ENCODE data around the gene PMVK.

The PMVK gene

GRCh38 chr1:154962156-154962749, 25.7 kb upstream of the PMVK start:
- peak; percentile 16 for ATAC-seq (replicated peaks; ENCODE audit: extremely low read depth, poor library complexity, severe bottlenecking)
- H3K4me1 Mint-ChIP-seq = peaks cover 26% of the 10 kb centered on the region
- no peaks in the 10 kb centered on the region for H3K9me3 Mint-ChIP-seq
- no peaks in the 10 kb centered on the region for H3K27me3 Mint-ChIP-seq
- DNase-seq (ENCODE audit: low spot score in 2 of 2) = no peak
- peak overlapping the region; percentile 86 for H3K27ac Mint-ChIP-seq (ENCODE audit: low read depth)
- H3K4me3 Mint-ChIP-seq = peak overlapping the region; percentile 81
- peaks cover 38% of the 10 kb centered on the region for H3K36me3 Mint-ChIP-seq (ENCODE audit: insufficient read depth)

GRCh38 chr1:154961207-154962155, 25.0 kb upstream of the PMVK start, which contains the start of gene PYGO2:
Gene PYGO2, minus strand, starts transcription at chr1:154961782. Its CDS starts 206 bp downstream, at chr1:154961576.
- DNase-seq (ENCODE audit: low spot score in 2 of 2) = peak; percentile 72 to 73
- H3K36me3 Mint-ChIP-seq (ENCODE audit: insufficient read depth) = peaks cover 34% of the 10 kb centered on the region

GRCh38 chr1:154960446-154961136, 24.1 kb upstream of the PMVK start:
- H3K36me3 Mint-ChIP-seq (ENCODE audit: insufficient read depth) = peaks cover 38% of the 10 kb centered on the region
- ATAC-seq (replicated peaks; ENCODE audit: extremely low read depth, poor library complexity, severe bottlenecking) (no peak), DNase-seq (ENCODE audit: low spot score in 2 of 2) (no peak)
- H3K4me3 Mint-ChIP-seq = peak overlapping the region; percentile 81
- no peaks in the 10 kb centered on the region for H3K9me3 Mint-ChIP-seq
- peaks cover 36% of the 10 kb centered on the region for H3K4me1 Mint-ChIP-seq
- H3K27ac Mint-ChIP-seq (ENCODE audit: low read depth) = peak overlapping the region; percentile 86
- no peaks in the 10 kb centered on the region for H3K27me3 Mint-ChIP-seq

More at GRCh38 chr1:154961207-154962155, 25.0 kb upstream of the PMVK start, which contains the start of gene PYGO2:
- ATAC-seq (replicated peaks; ENCODE audit: extremely low read depth, poor library complexity, severe bottlenecking) = peak; percentile 80
- Mint-ChIP-seq H3K4me1 (peaks cover 27% of the 10 kb centered on the region), H3K9me3 (no peaks in the 10 kb centered on the region), H3K27me3 (no peaks in the 10 kb centered on the region), H3K4me3 (peak within 1 kb of the TSS; percentile 81), H3K27ac (ENCODE audit: low read depth) (peak within 1 kb of the TSS; percentile 86)

GRCh38 chr1:154959426-154959780, 22.9 kb upstream of the PMVK start:
- no peak overlapping the region for H3K27ac Mint-ChIP-seq (ENCODE audit: low read depth)
- H3K4me1 Mint-ChIP-seq = peaks cover 46% of the 10 kb centered on the region
- ATAC-seq (replicated peaks; ENCODE audit: extremely low read depth, poor library complexity, severe bottlenecking) = no peak

GRCh38 chr1:154958681-154959425, 22.3 kb upstream of the PMVK start:
- H3K4me3 Mint-ChIP-seq = peak overlapping the region; percentile 81
- ATAC-seq (replicated peaks; ENCODE audit: extremely low read depth, poor library complexity, severe bottlenecking) (no peak), DNase-seq (ENCODE audit: low spot score in 2 of 2) (no peak)
- H3K4me1 Mint-ChIP-seq = peaks cover 50% of the 10 kb centered on the region
- no peaks in the 10 kb centered on the region for H3K9me3 Mint-ChIP-seq
- no peaks in the 10 kb centered on the region for H3K27me3 Mint-ChIP-seq
- H3K36me3 Mint-ChIP-seq (ENCODE audit: insufficient read depth) = peaks cover 46% of the 10 kb centered on the region
- no peak overlapping the region for H3K27ac Mint-ChIP-seq (ENCODE audit: low read depth)

More at GRCh38 chr1:154959426-154959780, 22.9 kb upstream of the PMVK start:
- no peak for DNase-seq (ENCODE audit: low spot score in 2 of 2)
- H3K9me3 Mint-ChIP-seq = no peaks in the 10 kb centered on the region
- H3K36me3 Mint-ChIP-seq (ENCODE audit: insufficient read depth) = peaks cover 44% of the 10 kb centered on the region
- no peaks in the 10 kb centered on the region for H3K27me3 Mint-ChIP-seq
- H3K4me3 Mint-ChIP-seq = peak overlapping the region; percentile 81

- ATAC-seq (replicated peaks; ENCODE audit: extremely low read depth, poor library complexity, severe bottlenecking) (no peak), DNase-seq (ENCODE audit: low spot score in 2 of 2) (no peak)
- Mint-ChIP-seq H3K36me3 (ENCODE audit: insufficient read depth) (peaks cover 45% of the 10 kb centered on the region), H3K4me1 (peaks cover 54% of the 10 kb centered on the region), H3K4me3 (no peak overlapping the region), H3K27ac (ENCODE audit: low read depth) (no peak overlapping the region), H3K9me3 (no peaks in the 10 kb centered on the region), H3K27me3 (no peaks in the 10 kb centered on the region)
Observed at GRCh38 chr1:154958036-154958435, 21.5 kb upstream of the PMVK start.

- DNase-seq (ENCODE audit: low spot score in 2 of 2) (no peak), ATAC-seq (replicated peaks; ENCODE audit: extremely low read depth, poor library complexity, severe bottlenecking) (no peak)
- peak overlapping the region; percentile 49 for H3K27ac Mint-ChIP-seq (ENCODE audit: low read depth)
- peaks cover 54% of the 10 kb centered on the region for H3K4me1 Mint-ChIP-seq
- H3K9me3 Mint-ChIP-seq = no peaks in the 10 kb centered on the region
- H3K4me3 Mint-ChIP-seq = no peak overlapping the region
- H3K27me3 Mint-ChIP-seq = no peaks in the 10 kb centered on the region
- H3K36me3 Mint-ChIP-seq (ENCODE audit: insufficient read depth) = peaks cover 50% of the 10 kb centered on the region
Observed at GRCh38 chr1:154957091-154957657, 20.7 kb upstream of the PMVK start.

GRCh38 chr1:154956544-154956941, 20.0 kb upstream of the PMVK start:
- Mint-ChIP-seq H3K4me1 (peaks cover 59% of the 10 kb centered on the region), H3K9me3 (no peaks in the 10 kb centered on the region), H3K27ac (ENCODE audit: low read depth) (peak overlapping the region; percentile 98), H3K27me3 (no peaks in the 10 kb centered on the region), H3K4me3 (peak overlapping the region; percentile 97), H3K36me3 (ENCODE audit: insufficient read depth) (peaks cover 54% of the 10 kb centered on the region)
- DNase-seq (ENCODE audit: low spot score in 2 of 2) (no peak), ATAC-seq (replicated peaks; ENCODE audit: extremely low read depth, poor library complexity, severe bottlenecking) (no peak)

- no peaks in the 10 kb centered on the region for H3K9me3 Mint-ChIP-seq
Observed at GRCh38 chr1:154955718-154956543, 19.4 kb upstream of the PMVK start, which contains the start of gene PBXIP1. Gene PBXIP1, minus strand, starts transcription at chr1:154956099. Its CDS starts 2,378 bp downstream, at chr1:154953721.

GRCh38 chr1:154955039-154955717, 18.7 kb upstream of the PMVK start:
- peaks cover 61% of the 10 kb centered on the region for H3K4me1 Mint-ChIP-seq
- peaks cover 62% of the 10 kb centered on the region for H3K36me3 Mint-ChIP-seq (ENCODE audit: insufficient read depth)
- DNase-seq (ENCODE audit: low spot score in 2 of 2) (peak; percentile 80 to 96), ATAC-seq (replicated peaks; ENCODE audit: extremely low read depth, poor library complexity, severe bottlenecking) (peak; percentile 90)
- H3K27me3 Mint-ChIP-seq = no peaks in the 10 kb centered on the region
- peak overlapping the region; percentile 97 for H3K4me3 Mint-ChIP-seq
- H3K9me3 Mint-ChIP-seq = no peaks in the 10 kb centered on the region
- peak overlapping the region; percentile 98 for H3K27ac Mint-ChIP-seq (ENCODE audit: low read depth)

More at GRCh38 chr1:154955718-154956543, 19.4 kb upstream of the PMVK start, which contains the start of gene PBXIP1:
- no peaks in the 10 kb centered on the region for H3K27me3 Mint-ChIP-seq
- peaks cover 56% of the 10 kb centered on the region for H3K36me3 Mint-ChIP-seq (ENCODE audit: insufficient read depth)
- DNase-seq (ENCODE audit: low spot score in 2 of 2) (peak; percentile 73 to 90), ATAC-seq (replicated peaks; ENCODE audit: extremely low read depth, poor library complexity, severe bottlenecking) (peak; percentile 52)
- H3K27ac Mint-ChIP-seq (ENCODE audit: low read depth) = peak within 1 kb of the TSS; percentile 98
- H3K4me1 Mint-ChIP-seq = peaks cover 62% of the 10 kb centered on the region
- H3K4me3 Mint-ChIP-seq = peak within 1 kb of the TSS; percentile 97

Measured in central memory CD8-positive, alpha-beta T cell (primary cell).